Measurements from ENCODE around the gene CNTRL.
A peak's percentile ranks its signal among the peaks of the same experiment; 100 is the strongest.

Gene CNTRL

DNA sequence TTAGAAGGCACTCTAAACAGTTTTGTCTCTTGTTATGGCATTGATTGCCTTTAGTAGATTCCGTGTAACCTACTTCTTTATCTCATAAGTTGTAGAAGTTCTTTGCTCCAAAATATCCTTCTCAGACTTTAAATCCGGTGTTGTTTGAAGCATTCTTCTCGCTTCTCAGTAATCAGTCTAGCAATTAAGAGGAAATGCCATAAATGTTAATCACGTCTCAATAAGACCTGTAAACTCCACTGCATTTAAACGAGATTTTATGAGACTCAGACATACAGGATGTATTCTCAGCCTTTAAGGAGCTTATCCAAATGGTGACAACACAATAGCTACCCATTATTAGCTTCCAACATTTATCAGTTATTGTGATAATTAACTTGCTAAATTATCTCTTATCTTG is 16.9 kb upstream of the CNTRL start:
- no peak overlapping the region for H3K4me3 ChIP-seq (ENCODE audit: low read length)
- TF ChIP-seq, protein P1, sequence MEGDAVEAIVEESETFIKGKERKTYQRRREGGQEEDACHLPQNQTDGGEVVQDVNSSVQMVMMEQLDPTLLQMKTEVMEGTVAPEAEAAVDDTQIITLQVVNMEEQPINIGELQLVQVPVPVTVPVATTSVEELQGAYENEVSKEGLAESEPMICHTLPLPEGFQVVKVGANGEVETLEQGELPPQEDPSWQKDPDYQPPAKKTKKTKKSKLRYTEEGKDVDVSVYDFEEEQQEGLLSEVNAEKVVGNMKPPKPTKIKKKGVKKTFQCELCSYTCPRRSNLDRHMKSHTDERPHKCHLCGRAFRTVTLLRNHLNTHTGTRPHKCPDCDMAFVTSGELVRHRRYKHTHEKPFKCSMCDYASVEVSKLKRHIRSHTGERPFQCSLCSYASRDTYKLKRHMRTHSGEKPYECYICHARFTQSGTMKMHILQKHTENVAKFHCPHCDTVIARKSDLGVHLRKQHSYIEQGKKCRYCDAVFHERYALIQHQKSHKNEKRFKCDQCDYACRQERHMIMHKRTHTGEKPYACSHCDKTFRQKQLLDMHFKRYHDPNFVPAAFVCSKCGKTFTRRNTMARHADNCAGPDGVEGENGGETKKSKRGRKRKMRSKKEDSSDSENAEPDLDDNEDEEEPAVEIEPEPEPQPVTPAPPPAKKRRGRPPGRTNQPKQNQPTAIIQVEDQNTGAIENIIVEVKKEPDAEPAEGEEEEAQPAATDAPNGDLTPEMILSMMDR (conservative IDR thresholded peaks at IDR 0.05; ENCODE audit: low read length), result no peak
- DNase-seq (ENCODE audit: low read depth), result no peak

- DNase-seq (ENCODE audit: low read depth), result no peak
- TF ChIP-seq, protein P1 (conservative IDR thresholded peaks at IDR 0.05; ENCODE audit: low read length), result no peak
- no peak overlapping the region for H3K4me3 ChIP-seq (ENCODE audit: low read length)
Measured at GRCh38 chr9:121059513-121059912, 15.2 kb upstream of the CNTRL start.

DNA sequence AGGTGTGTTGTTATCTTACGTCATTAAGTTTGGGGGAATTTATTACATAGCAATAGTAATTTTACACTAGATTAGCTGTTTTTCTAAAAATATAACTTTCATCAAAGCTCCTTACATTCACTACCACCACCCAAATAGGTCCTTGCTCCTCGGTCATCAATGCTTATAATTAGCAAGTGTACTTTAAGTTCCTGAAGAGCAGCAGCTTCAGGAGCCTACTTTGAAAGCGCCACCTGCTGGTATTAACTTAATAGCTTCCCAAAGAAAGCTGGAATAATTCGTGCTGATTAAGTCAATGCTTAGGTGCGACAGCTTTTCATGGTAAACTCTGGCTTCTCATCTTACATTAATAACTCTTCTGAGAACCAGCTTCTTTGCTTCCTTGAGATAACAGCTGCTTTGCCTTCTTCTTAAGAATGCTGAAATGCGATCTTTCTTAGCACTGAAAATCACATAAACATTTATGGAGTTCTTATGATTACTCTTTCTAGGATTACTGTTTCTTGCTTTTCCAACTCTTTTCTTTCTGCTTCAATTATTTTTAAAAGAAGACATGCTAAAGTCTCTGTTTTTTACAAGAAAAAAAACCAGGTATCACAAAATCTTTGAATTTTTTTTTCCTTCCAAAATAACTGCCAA is 14.6 kb upstream of the CNTRL start:
- H3K4me3 ChIP-seq (ENCODE audit: low read length), result no peak overlapping the region
- TF ChIP-seq, protein P1 (conservative IDR thresholded peaks at IDR 0.05; ENCODE audit: low read length), result peak; percentile 78
- DNase-seq (ENCODE audit: low read depth), result peak; percentile 69

- no peak overlapping the region for H3K4me3 ChIP-seq (ENCODE audit: low read length)
- DNase-seq (ENCODE audit: low read depth), result no peak
- TF ChIP-seq, protein P1 (conservative IDR thresholded peaks at IDR 0.05; ENCODE audit: low read length), result no peak
Measured at GRCh38 chr9:121066850-121067249, 7.9 kb upstream of the CNTRL start.

DNA sequence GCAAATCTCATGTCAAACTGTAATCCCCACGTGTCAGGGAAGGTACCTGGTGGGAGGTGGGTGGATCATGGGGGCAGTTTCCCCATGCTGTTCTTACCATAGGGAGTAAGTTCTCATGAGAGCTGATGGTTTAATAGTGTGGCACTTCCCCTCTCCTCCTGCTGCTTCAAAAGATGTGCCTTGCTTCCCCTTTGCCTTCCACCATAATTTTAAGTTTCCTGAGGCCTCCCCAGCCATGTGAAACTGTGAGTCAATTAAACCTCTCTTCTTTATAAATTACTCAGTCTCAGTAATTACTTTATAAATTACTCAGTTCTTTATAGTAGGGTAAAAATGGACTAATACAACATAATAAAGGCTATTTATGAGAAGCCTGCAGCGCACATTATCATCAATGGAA is 7.1 kb upstream of the CNTRL start:
- no peak for DNase-seq (ENCODE audit: low read depth)
- TF ChIP-seq, protein P1 (conservative IDR thresholded peaks at IDR 0.05; ENCODE audit: low read length), result no peak
- H3K4me3 ChIP-seq (ENCODE audit: low read length), result no peak overlapping the region

- DNase-seq (ENCODE audit: low read depth), result no peak
- TF ChIP-seq, protein P1 (conservative IDR thresholded peaks at IDR 0.05; ENCODE audit: low read length), result no peak
- H3K4me3 ChIP-seq (ENCODE audit: low read length), result no peak overlapping the region
Measured at GRCh38 chr9:121069396-121069795, 5.4 kb upstream of the CNTRL start.

DNA sequence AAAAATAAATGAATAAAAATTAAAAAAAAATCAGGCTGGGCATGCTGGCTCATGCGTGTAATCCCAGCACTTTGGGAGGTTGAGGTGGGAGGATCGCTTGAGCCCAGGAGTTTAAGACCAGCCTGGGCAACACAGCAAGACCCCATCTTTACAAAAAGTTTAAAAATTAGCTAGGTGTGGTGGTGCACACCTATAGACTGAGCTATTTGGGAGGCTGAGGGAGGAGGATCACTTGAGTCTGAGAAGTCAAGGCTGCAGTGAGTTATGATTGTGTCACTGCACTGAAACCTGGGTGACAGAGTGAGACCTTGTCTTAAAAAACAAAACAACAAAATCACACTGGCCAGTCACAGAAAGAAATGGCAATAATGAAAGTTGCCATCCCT is 3.4 kb upstream of the CNTRL start:
- peak overlapping the region; percentile 63 for H3K4me3 ChIP-seq (ENCODE audit: low read length)
- no peak for DNase-seq (ENCODE audit: low read depth)
- TF ChIP-seq, protein P1 (conservative IDR thresholded peaks at IDR 0.05; ENCODE audit: low read length), result no peak
